ENCODE results near the gene CHD5. TPM values are rescaled to one million over a fixed set of nuclear protein-coding genes. Genes with fewer than 3 reads are reported as not detected.

Gene CHD5
- total RNA-seq, 1 experiment from 2014 or later = 2.4 TPM

DNA sequence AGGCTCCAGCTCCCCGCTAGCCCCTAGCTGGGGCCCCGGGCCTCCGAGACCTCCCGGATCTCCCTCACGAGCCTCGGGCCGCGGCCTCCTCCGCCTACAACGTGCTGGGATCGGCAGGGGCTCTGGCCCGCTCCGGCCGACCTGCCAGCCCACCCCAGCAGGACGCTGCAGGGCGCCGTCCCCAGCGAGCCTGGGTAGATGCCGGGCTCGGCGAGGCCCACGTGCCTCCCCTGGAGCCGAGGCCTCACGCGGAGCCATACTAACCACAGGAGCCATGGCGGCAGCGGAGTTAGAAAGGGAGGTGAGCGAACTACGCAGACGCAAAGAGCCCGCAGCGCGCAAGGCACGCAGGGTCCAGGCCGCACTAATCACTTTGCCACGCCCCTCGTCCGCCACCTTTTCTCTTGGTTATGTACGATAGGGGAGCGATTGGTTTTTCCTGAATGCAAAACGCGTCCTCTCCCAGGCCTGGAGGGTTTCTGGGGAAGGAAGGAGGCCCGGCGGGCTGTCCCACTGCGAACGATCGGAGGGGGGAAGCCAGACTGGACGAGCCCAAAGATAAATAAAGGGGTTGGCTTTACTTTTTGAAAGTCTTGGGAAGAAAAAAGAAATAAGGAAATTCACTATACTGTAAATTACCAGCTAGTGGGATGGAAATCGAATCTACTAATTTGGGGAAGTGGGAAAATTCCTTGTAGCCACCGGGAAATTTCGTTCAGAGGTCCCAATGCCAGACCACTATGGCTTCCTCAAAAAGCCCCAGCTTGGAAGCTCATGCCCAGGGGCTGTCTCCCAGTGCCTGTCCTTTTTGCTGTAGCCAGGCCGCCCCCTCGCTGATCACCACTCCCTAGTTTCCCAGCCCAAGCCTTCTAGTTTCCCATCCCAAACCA lies 19.4 kb upstream of the CHD5 start, which contains the start of gene RPL22 (continued):
- TF ChIP-seq, protein P1, sequence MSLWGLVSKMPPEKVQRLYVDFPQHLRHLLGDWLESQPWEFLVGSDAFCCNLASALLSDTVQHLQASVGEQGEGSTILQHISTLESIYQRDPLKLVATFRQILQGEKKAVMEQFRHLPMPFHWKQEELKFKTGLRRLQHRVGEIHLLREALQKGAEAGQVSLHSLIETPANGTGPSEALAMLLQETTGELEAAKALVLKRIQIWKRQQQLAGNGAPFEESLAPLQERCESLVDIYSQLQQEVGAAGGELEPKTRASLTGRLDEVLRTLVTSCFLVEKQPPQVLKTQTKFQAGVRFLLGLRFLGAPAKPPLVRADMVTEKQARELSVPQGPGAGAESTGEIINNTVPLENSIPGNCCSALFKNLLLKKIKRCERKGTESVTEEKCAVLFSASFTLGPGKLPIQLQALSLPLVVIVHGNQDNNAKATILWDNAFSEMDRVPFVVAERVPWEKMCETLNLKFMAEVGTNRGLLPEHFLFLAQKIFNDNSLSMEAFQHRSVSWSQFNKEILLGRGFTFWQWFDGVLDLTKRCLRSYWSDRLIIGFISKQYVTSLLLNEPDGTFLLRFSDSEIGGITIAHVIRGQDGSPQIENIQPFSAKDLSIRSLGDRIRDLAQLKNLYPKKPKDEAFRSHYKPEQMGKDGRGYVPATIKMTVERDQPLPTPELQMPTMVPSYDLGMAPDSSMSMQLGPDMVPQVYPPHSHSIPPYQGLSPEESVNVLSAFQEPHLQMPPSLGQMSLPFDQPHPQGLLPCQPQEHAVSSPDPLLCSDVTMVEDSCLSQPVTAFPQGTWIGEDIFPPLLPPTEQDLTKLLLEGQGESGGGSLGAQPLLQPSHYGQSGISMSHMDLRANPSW (CRISPR knock-in tag; conservative IDR thresholded peaks at IDR 0.05; ENCODE audit: low read depth) = no peak
- TF ChIP-seq, protein P2, sequence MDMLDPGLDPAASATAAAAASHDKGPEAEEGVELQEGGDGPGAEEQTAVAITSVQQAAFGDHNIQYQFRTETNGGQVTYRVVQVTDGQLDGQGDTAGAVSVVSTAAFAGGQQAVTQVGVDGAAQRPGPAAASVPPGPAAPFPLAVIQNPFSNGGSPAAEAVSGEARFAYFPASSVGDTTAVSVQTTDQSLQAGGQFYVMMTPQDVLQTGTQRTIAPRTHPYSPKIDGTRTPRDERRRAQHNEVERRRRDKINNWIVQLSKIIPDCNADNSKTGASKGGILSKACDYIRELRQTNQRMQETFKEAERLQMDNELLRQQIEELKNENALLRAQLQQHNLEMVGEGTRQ (CRISPR knock-in tag; IDR thresholded peaks at IDR 0.05) = peak; percentile 65
- no peak for TF ChIP-seq SMAD4 (CRISPR knock-in tag; IDR thresholded peaks at IDR 0.05)
- TF ChIP-seq ATF1 (CRISPR knock-in tag; IDR thresholded peaks at IDR 0.05) = 0 out of 2 replicates have a peak, but pooled peaks have one; percentile 27
- TF ChIP-seq, protein P3, sequence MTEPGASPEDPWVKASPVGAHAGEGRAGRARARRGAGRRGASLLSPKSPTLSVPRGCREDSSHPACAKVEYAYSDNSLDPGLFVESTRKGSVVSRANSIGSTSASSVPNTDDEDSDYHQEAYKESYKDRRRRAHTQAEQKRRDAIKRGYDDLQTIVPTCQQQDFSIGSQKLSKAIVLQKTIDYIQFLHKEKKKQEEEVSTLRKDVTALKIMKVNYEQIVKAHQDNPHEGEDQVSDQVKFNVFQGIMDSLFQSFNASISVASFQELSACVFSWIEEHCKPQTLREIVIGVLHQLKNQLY (CRISPR knock-in tag; IDR thresholded peaks at IDR 0.05) = no peak
- TF ChIP-seq, protein P4, sequence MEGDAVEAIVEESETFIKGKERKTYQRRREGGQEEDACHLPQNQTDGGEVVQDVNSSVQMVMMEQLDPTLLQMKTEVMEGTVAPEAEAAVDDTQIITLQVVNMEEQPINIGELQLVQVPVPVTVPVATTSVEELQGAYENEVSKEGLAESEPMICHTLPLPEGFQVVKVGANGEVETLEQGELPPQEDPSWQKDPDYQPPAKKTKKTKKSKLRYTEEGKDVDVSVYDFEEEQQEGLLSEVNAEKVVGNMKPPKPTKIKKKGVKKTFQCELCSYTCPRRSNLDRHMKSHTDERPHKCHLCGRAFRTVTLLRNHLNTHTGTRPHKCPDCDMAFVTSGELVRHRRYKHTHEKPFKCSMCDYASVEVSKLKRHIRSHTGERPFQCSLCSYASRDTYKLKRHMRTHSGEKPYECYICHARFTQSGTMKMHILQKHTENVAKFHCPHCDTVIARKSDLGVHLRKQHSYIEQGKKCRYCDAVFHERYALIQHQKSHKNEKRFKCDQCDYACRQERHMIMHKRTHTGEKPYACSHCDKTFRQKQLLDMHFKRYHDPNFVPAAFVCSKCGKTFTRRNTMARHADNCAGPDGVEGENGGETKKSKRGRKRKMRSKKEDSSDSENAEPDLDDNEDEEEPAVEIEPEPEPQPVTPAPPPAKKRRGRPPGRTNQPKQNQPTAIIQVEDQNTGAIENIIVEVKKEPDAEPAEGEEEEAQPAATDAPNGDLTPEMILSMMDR (IDR thresholded peaks at IDR 0.05) = no peak

- CTCF ChIA-PET = interaction anchor here (1.3 to 1.5 kb wide), 2 partner anchors 13 to 146 kb away, joined by 4 to 6 read pairs; no protein-coding TSS in a partner anchor
- ATAC-seq (no peak), DNase-seq (ENCODE audit: low spot score) (no peak)
- Mint-ChIP-seq H3K27ac (peak overlapping the region; percentile 92), H3K4me3 (peak overlapping the region; percentile 97), H3K36me3 (peaks cover 37% of the 10 kb centered on the region), H3K27me3 (ENCODE audit: low read depth) (no peaks in the 10 kb centered on the region), H3K4me1 (peaks cover 37% of the 10 kb centered on the region), H3K9me3 (no peaks in the 10 kb centered on the region)
- POLR2A ChIA-PET = no interaction called here
- TF ChIP-seq, protein P5, sequence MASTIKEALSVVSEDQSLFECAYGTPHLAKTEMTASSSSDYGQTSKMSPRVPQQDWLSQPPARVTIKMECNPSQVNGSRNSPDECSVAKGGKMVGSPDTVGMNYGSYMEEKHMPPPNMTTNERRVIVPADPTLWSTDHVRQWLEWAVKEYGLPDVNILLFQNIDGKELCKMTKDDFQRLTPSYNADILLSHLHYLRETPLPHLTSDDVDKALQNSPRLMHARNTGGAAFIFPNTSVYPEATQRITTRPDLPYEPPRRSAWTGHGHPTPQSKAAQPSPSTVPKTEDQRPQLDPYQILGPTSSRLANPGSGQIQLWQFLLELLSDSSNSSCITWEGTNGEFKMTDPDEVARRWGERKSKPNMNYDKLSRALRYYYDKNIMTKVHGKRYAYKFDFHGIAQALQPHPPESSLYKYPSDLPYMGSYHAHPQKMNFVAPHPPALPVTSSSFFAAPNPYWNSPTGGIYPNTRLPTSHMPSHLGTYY (CRISPR knock-in tag; IDR thresholded peaks at IDR 0.05) = no peak
- TF ChIP-seq NFATC4 (CRISPR knock-in tag; IDR thresholded peaks at IDR 0.05) = no peak
- no peak for TF ChIP-seq SMAD3 (CRISPR knock-in tag; IDR thresholded peaks at IDR 0.05; ENCODE audit: borderline replicate concordance)
- 0 out of 2 replicates have a peak, but pooled peaks have one; percentile 32 for TF ChIP-seq AR (CRISPR knock-in tag; IDR thresholded peaks at IDR 0.05)
Measured at GRCh38 chr1:6198646-6199297, 18.7 kb upstream of the CHD5 start.
